Measurements from ENCODE around the gene CYP2D6. TPM values are rescaled to one million over a fixed set of nuclear protein-coding genes. Genes with fewer than 3 reads are reported as not detected.

The CYP2D6 gene
- total and polyA plus RNA-seq, 2 of the 13 experiments (the other 11 are each of a cell fraction or from before 2014, with no cell fraction given) = 1.0 to 3.7 TPM

DNA sequence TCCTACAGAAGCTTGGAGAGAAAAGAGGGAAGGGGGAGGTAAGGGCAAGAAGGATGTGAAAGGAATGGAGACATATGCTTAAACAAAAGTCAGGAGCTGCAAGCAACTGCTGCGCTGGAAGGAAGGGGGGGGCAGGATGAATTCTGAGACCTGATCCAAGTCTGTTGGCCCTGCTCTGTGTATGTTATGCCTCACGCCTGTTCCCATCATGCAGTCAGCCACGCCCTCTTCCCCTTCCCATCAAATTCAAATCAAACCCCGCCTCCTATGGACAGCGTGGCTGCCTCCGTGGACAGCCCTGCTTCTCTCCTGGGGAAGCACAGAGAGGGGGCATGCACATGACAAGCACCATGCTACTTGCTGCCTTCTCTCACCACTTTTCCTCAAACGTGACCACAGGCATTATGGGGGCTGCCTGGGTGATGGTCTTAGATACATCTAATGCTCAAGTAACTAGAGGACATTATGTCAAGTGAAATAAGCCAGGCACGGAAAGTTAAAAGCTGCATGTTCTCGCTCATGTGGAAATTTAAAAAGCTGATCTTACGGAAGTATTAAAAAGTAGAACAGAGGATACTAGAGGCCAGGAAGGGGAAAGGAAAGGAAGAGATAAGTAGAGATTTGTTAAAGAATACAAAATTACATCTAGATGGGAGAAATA lies 45.8 kb upstream of the CYP2D6 start:
- ChIA-PET CTCF (ENCODE audit: low intra/inter-chr PET ratio, low total read pairs) (no interaction called here), POLR2A (no interaction called here)
- ATAC-seq = no peak
- Histone ChIP-seq H3K9ac (ENCODE audit: insufficient read depth, low read depth, low read length) (no peak overlapping the region), H3K4me3 (replicated peaks in 1 of 3; ENCODE audit: insufficient read depth in 1 of 3, low read depth in 2 of 3, low read length in 3 of 3) (no peak overlapping the region), H3K27ac (ENCODE audit: extremely low read length, insufficient read depth, low read length) (no peak overlapping the region), H2AFZ (ENCODE audit: low read length) (no peak overlapping the region), H3K4me1 (ENCODE audit: insufficient read depth, low read length) (peaks cover 55% of the 10 kb centered on the region), H4K20me1 (ENCODE audit: insufficient read depth, low read length) (peaks cover 22% of the 10 kb centered on the region; the same call in 1 of the 2 replicates), H3K36me3 (replicated peaks in 1 of 2; ENCODE audit: control insufficient read depth in 1 of 2, insufficient read depth in 2 of 2, low read length in 2 of 2) (peaks cover 3 to 16% of the 10 kb centered on the region in 2 experiments; a peak in 3 of 5 replicates), H3K79me2 (ENCODE audit: insufficient read depth, low read length) (peaks cover 7% of the 10 kb centered on the region), H3K9me3 (ENCODE audit: low read length) (no peaks in the 10 kb centered on the region), H3K4me2 (ENCODE audit: low read depth, low read length) (no peak overlapping the region), H3K27me3 (ENCODE audit: control insufficient read depth in 1 of 2, insufficient read depth in 2 of 2, low read length in 2 of 2) (no peaks in the 10 kb centered on the region)
- no TSS peak for BruUV-seq (replicated peaks)
- TF ChIP-seq SKI (IDR thresholded peaks at IDR 0.05; ENCODE audit: partially characterized antibody) (no peak), NR1H2 (CRISPR knock-in tag; IDR thresholded peaks at IDR 0.05; ENCODE audit: borderline replicate concordance, low read depth) (no peak), IRX3 (CRISPR knock-in tag; IDR thresholded peaks at IDR 0.05; ENCODE audit: borderline replicate concordance, low read depth) (no peak), ZBTB8A (CRISPR knock-in tag; IDR thresholded peaks at IDR 0.05; ENCODE audit: borderline replicate concordance, low read depth) (no peak), RBM39 (IDR thresholded peaks at IDR 0.05; ENCODE audit: low read depth, low read length, poor library complexity, severe bottlenecking) (no peak), CHD2 (IDR thresholded peaks at IDR 0.05; ENCODE audit: low read depth, low read length) (no peak), LCORL (IDR thresholded peaks at IDR 0.05) (no peak), LCORL (CRISPR knock-in tag; IDR thresholded peaks at IDR 0.05) (no peak), SYNCRIP (IDR thresholded peaks at IDR 0.05; ENCODE audit: insufficient read depth, low read depth, low read length) (no peak)
- TF ChIP-seq, protein P1, sequence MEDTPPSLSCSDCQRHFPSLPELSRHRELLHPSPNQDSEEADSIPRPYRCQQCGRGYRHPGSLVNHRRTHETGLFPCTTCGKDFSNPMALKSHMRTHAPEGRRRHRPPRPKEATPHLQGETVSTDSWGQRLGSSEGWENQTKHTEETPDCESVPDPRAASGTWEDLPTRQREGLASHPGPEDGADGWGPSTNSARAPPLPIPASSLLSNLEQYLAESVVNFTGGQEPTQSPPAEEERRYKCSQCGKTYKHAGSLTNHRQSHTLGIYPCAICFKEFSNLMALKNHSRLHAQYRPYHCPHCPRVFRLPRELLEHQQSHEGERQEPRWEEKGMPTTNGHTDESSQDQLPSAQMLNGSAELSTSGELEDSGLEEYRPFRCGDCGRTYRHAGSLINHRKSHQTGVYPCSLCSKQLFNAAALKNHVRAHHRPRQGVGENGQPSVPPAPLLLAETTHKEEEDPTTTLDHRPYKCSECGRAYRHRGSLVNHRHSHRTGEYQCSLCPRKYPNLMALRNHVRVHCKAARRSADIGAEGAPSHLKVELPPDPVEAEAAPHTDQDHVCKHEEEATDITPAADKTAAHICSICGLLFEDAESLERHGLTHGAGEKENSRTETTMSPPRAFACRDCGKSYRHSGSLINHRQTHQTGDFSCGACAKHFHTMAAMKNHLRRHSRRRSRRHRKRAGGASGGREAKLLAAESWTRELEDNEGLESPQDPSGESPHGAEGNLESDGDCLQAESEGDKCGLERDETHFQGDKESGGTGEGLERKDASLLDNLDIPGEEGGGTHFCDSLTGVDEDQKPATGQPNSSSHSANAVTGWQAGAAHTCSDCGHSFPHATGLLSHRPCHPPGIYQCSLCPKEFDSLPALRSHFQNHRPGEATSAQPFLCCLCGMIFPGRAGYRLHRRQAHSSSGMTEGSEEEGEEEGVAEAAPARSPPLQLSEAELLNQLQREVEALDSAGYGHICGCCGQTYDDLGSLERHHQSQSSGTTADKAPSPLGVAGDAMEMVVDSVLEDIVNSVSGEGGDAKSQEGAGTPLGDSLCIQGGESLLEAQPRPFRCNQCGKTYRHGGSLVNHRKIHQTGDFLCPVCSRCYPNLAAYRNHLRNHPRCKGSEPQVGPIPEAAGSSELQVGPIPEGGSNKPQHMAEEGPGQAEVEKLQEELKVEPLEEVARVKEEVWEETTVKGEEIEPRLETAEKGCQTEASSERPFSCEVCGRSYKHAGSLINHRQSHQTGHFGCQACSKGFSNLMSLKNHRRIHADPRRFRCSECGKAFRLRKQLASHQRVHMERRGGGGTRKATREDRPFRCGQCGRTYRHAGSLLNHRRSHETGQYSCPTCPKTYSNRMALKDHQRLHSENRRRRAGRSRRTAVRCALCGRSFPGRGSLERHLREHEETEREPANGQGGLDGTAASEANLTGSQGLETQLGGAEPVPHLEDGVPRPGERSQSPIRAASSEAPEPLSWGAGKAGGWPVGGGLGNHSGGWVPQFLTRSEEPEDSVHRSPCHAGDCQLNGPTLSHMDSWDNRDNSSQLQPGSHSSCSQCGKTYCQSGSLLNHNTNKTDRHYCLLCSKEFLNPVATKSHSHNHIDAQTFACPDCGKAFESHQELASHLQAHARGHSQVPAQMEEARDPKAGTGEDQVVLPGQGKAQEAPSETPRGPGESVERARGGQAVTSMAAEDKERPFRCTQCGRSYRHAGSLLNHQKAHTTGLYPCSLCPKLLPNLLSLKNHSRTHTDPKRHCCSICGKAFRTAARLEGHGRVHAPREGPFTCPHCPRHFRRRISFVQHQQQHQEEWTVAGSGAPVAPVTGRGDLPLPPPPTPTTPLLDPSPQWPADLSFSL (CRISPR knock-in tag; IDR thresholded peaks at IDR 0.05) = no peak
- TF ChIP-seq, protein P2, sequence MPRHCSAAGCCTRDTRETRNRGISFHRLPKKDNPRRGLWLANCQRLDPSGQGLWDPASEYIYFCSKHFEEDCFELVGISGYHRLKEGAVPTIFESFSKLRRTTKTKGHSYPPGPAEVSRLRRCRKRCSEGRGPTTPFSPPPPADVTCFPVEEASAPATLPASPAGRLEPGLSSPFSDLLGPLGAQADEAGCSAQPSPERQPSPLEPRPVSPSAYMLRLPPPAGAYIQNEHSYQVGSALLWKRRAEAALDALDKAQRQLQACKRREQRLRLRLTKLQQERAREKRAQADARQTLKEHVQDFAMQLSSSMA (CRISPR knock-in tag; IDR thresholded peaks at IDR 0.05) = no peak
- no peak for FAIRE-seq
- intact Hi-C loops (cut with micrococcal nuclease; ENCODE audit: unreplicated experiment) (loop anchor here (10.0 kb wide), 1 partner anchor 88 kb away; no protein-coding TSS in a partner anchor), in situ Hi-C loops (cut with HindIII; ENCODE audit: extremely low pct_ligation_motif_present, low pct_unique_long_range_greater_than_20kb) (no loop called here)
- no peak for DNase-seq (ENCODE audit: low spot score)
- 95% methylated on average over 10 of the region's 10 CpGs for WGBS (ENCODE audit: low lambda C conversion rate)

Data from HepG2 (cell line).